ENCODE measurements around the gene E2F7.

E2F7 gene

GRCh38 chr12:77040231-77040630 lies 25.1 kb downstream of the E2F7 start:
- no CpG with 5 or more reads among the region's 4 CpGs for WGBS, 2 donors (ENCODE audit: extremely low coverage in 2 of 2, insufficient read length in 2 of 2, insufficient replicate concordance in 1 of 2)
- no peak overlapping the region for H3K4me3 ChIP-seq (ENCODE audit: low read length in 2 of 2)
- H2BK15ac ChIP-seq (ENCODE audit: low read length): no peak overlapping the region
- H3K79me1 ChIP-seq (ENCODE audit: low read depth, low read length): no peaks in the 10 kb centered on the region
- no peak overlapping the region for H2AK5ac ChIP-seq (ENCODE audit: low read depth, low read length)
- H2BK120ac ChIP-seq (ENCODE audit: low read depth, low read length): no peak overlapping the region
- H3K36me3 ChIP-seq (replicated peaks in 1 of 2; ENCODE audit: control insufficient read depth in 2 of 2, insufficient read depth in 2 of 2, low read length in 2 of 2): peaks cover 26 to 97% of the 10 kb centered on the region in 2 donors
- H2BK5ac ChIP-seq (ENCODE audit: low read length): no peak overlapping the region
- no peak overlapping the region for H3K4ac ChIP-seq (ENCODE audit: low read length)
- no peaks in the 10 kb centered on the region for H3K27me3 ChIP-seq (ENCODE audit: control insufficient read depth in 3 of 3, insufficient read depth in 3 of 3, low read depth in 1 of 3, low read length in 3 of 3)
- no peak overlapping the region for H4K8ac ChIP-seq (ENCODE audit: low read depth, low read length)
- H4K91ac ChIP-seq (ENCODE audit: low read depth, low read length, poor library complexity): no peak overlapping the region
- H3K27ac ChIP-seq (replicated peaks; ENCODE audit: low read length): no peak overlapping the region
- no peak overlapping the region for H3K18ac ChIP-seq (ENCODE audit: low read length)
- H2AFZ ChIP-seq (ENCODE audit: low read length): no peak overlapping the region
- H3K14ac ChIP-seq (ENCODE audit: low read length): no peak overlapping the region
- peaks cover 0 to 36% of the 10 kb centered on the region in 2 donors for H3K9me3 ChIP-seq (replicated peaks in 1 of 2; ENCODE audit: control insufficient read depth in 2 of 2, insufficient read depth in 1 of 2, low read depth in 1 of 2, low read length in 2 of 2)
- H3K9ac ChIP-seq (ENCODE audit: low read depth, low read length, poor library complexity): no peak overlapping the region
- H3K23ac ChIP-seq (ENCODE audit: low read depth, low read length, poor library complexity): no peak overlapping the region
- H3K4me2 ChIP-seq (ENCODE audit: insufficient read depth, low read length, poor library complexity, severe bottlenecking): no peak overlapping the region
- no peak for DNase-seq (ENCODE audit: low spot score)
- H3K4me1 ChIP-seq (ENCODE audit: control insufficient read depth in 2 of 2, insufficient read depth in 1 of 2, low read depth in 1 of 2, low read length in 2 of 2): no peaks in the 10 kb centered on the region
- H2BK12ac ChIP-seq (ENCODE audit: low read length): no peak overlapping the region

- peaks cover 23 to 98% of the 10 kb centered on the region in 2 donors for H3K36me3 ChIP-seq (replicated peaks in 1 of 2; ENCODE audit: control insufficient read depth in 2 of 2, insufficient read depth in 2 of 2, low read length in 2 of 2)
Measured at GRCh38 chr12:77035226-77035625, 30.1 kb downstream of the E2F7 start.

DNA sequence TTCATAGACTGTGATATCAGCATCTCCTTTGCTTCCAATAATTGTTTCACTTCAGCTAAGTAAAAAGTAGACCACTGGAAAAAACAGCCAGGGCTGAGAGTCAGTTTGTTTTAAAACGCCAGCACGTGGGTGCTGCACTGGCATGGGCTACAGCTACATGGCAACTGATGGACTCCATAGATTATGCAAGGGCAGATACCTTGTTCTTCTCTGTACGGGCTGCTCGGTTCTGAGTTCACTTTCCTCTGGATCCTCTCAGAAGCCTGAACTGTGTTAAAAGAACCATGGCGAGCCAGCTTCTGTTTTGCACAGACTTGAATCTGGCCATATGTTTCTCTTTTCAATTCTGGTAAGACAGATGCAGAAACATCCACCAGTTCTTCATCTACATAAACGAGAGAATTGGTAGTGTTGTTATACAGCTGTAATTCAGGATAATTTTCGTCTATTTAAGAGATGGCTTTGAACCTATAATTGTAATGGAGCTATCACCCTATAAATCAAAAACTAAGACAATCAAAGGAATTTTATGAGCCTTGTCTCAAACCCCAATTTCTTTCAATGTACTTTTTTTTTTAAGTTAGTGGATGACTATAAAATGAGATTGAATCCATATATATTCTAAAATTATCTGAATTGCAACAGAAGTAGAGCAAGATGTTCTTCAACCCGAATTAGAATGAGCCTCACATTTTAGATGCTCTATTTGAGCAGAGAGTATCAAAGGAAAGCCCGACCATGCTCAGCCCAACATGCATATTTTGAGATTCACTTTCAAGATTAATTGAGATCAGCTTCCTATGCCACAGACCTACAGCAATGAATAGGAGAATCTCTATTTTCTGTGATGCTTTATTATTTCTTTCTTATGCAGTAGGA lies 31.5 kb downstream of the E2F7 start:
- Histone ChIP-seq H3K79me1 (ENCODE audit: low read depth, low read length) (no peaks in the 10 kb centered on the region), H4K8ac (ENCODE audit: low read depth, low read length) (no peak overlapping the region), H3K36me3 (replicated peaks in 1 of 2; ENCODE audit: control insufficient read depth in 2 of 2, insufficient read depth in 2 of 2, low read length in 2 of 2) (peaks cover 33 to 98% of the 10 kb centered on the region in 2 donors), H3K4me2 (ENCODE audit: insufficient read depth, low read length, poor library complexity, severe bottlenecking) (no peak overlapping the region), H3K27me3 (ENCODE audit: control insufficient read depth in 3 of 3, insufficient read depth in 3 of 3, low read depth in 1 of 3, low read length in 3 of 3) (no peaks in the 10 kb centered on the region), H3K4me3 (ENCODE audit: low read length in 2 of 2) (no peak overlapping the region), H3K27ac (replicated peaks; ENCODE audit: low read length) (no peak overlapping the region), H3K18ac (ENCODE audit: low read length) (no peak overlapping the region), H2BK5ac (ENCODE audit: low read length) (no peak overlapping the region), H3K14ac (ENCODE audit: low read length) (no peak overlapping the region), H2AK5ac (ENCODE audit: low read depth, low read length) (no peak overlapping the region), H2BK15ac (ENCODE audit: low read length) (no peak overlapping the region), H2BK12ac (ENCODE audit: low read length) (no peak overlapping the region), H3K9ac (ENCODE audit: low read depth, low read length, poor library complexity) (no peak overlapping the region), H4K91ac (ENCODE audit: low read depth, low read length, poor library complexity) (no peak overlapping the region), H3K4me1 (ENCODE audit: control insufficient read depth in 2 of 2, insufficient read depth in 1 of 2, low read depth in 1 of 2, low read length in 2 of 2) (no peaks in the 10 kb centered on the region), H3K4ac (ENCODE audit: low read length) (no peak overlapping the region), H2BK120ac (ENCODE audit: low read depth, low read length) (no peak overlapping the region), H3K23ac (ENCODE audit: low read depth, low read length, poor library complexity) (no peak overlapping the region), H3K9me3 (replicated peaks in 1 of 2; ENCODE audit: control insufficient read depth in 2 of 2, insufficient read depth in 1 of 2, low read depth in 1 of 2, low read length in 2 of 2) (peaks cover 0 to 20% of the 10 kb centered on the region in 2 donors), H2AFZ (ENCODE audit: low read length) (no peak overlapping the region)
- no peak for DNase-seq (ENCODE audit: low spot score)
- WGBS, 2 donors (ENCODE audit: extremely low coverage in 2 of 2, insufficient read length in 2 of 2, insufficient replicate concordance in 1 of 2): no CpG with 5 or more reads among the region's 9 CpGs

More at GRCh38 chr12:77035226-77035625, 30.1 kb downstream of the E2F7 start:
- no peak overlapping the region for H2AFZ ChIP-seq (ENCODE audit: low read length)
- H3K14ac ChIP-seq (ENCODE audit: low read length): no peak overlapping the region
- no peak overlapping the region for H3K9ac ChIP-seq (ENCODE audit: low read depth, low read length, poor library complexity)
- H4K8ac ChIP-seq (ENCODE audit: low read depth, low read length): no peak overlapping the region
- H2AK5ac ChIP-seq (ENCODE audit: low read depth, low read length): no peak overlapping the region
- H3K23ac ChIP-seq (ENCODE audit: low read depth, low read length, poor library complexity): no peak overlapping the region
- H3K79me1 ChIP-seq (ENCODE audit: low read depth, low read length): no peaks in the 10 kb centered on the region
- H2BK5ac ChIP-seq (ENCODE audit: low read length): no peak overlapping the region
- no peak for DNase-seq (ENCODE audit: low spot score)
- no peak overlapping the region for H4K91ac ChIP-seq (ENCODE audit: low read depth, low read length, poor library complexity)
- no peaks in the 10 kb centered on the region for H3K27me3 ChIP-seq (ENCODE audit: control insufficient read depth in 3 of 3, insufficient read depth in 3 of 3, low read depth in 1 of 3, low read length in 3 of 3)
- H3K27ac ChIP-seq (replicated peaks; ENCODE audit: low read length): no peak overlapping the region
- WGBS, 2 donors (ENCODE audit: extremely low coverage in 2 of 2, insufficient read length in 2 of 2, insufficient replicate concordance in 1 of 2): no CpG with 5 or more reads among the region's 1 CpG
- H2BK15ac ChIP-seq (ENCODE audit: low read length): no peak overlapping the region
- H3K9me3 ChIP-seq (replicated peaks in 1 of 2; ENCODE audit: control insufficient read depth in 2 of 2, insufficient read depth in 1 of 2, low read depth in 1 of 2, low read length in 2 of 2): peaks cover 0 to 32% of the 10 kb centered on the region in 2 donors
- no peak overlapping the region for H2BK120ac ChIP-seq (ENCODE audit: low read depth, low read length)
- H3K4me2 ChIP-seq (ENCODE audit: insufficient read depth, low read length, poor library complexity, severe bottlenecking): no peak overlapping the region
- H3K4me3 ChIP-seq (ENCODE audit: low read length in 2 of 2): no peak overlapping the region
- H3K4ac ChIP-seq (ENCODE audit: low read length): no peak overlapping the region
- H3K18ac ChIP-seq (ENCODE audit: low read length): no peak overlapping the region
- H3K4me1 ChIP-seq (ENCODE audit: control insufficient read depth in 2 of 2, insufficient read depth in 1 of 2, low read depth in 1 of 2, low read length in 2 of 2): no peaks in the 10 kb centered on the region
- no peak overlapping the region for H2BK12ac ChIP-seq (ENCODE audit: low read length)

- no peak overlapping the region for H3K9ac ChIP-seq (ENCODE audit: low read depth, low read length, poor library complexity)
- no peak overlapping the region for H3K4me2 ChIP-seq (ENCODE audit: insufficient read depth, low read length, poor library complexity, severe bottlenecking)
- no CpG with 5 or more reads among the region's 2 CpGs for WGBS, 2 donors (ENCODE audit: extremely low coverage in 2 of 2, insufficient read length in 2 of 2, insufficient replicate concordance in 1 of 2)
- H3K23ac ChIP-seq (ENCODE audit: low read depth, low read length, poor library complexity): no peak overlapping the region
- H2BK120ac ChIP-seq (ENCODE audit: low read depth, low read length): no peak overlapping the region
- no peak overlapping the region for H2BK12ac ChIP-seq (ENCODE audit: low read length)
- no peaks in the 10 kb centered on the region for H3K27me3 ChIP-seq (ENCODE audit: control insufficient read depth in 3 of 3, insufficient read depth in 3 of 3, low read depth in 1 of 3, low read length in 3 of 3)
- H2BK15ac ChIP-seq (ENCODE audit: low read length): no peak overlapping the region
- H3K18ac ChIP-seq (ENCODE audit: low read length): no peak overlapping the region
- H2AFZ ChIP-seq (ENCODE audit: low read length): no peak overlapping the region
- no peaks in the 10 kb centered on the region for H3K79me1 ChIP-seq (ENCODE audit: low read depth, low read length)
- DNase-seq (ENCODE audit: low spot score): no peak
- H2AK5ac ChIP-seq (ENCODE audit: low read depth, low read length): no peak overlapping the region
- H3K36me3 ChIP-seq (replicated peaks in 1 of 2; ENCODE audit: control insufficient read depth in 2 of 2, insufficient read depth in 2 of 2, low read length in 2 of 2): peaks cover 39 to 96% of the 10 kb centered on the region in 2 donors
- H4K91ac ChIP-seq (ENCODE audit: low read depth, low read length, poor library complexity): no peak overlapping the region
- no peak overlapping the region for H3K27ac ChIP-seq (replicated peaks; ENCODE audit: low read length)
- H3K4ac ChIP-seq (ENCODE audit: low read length): no peak overlapping the region
- peaks cover 0 to 5% of the 10 kb centered on the region in 2 donors for H3K9me3 ChIP-seq (replicated peaks in 1 of 2; ENCODE audit: control insufficient read depth in 2 of 2, insufficient read depth in 1 of 2, low read depth in 1 of 2, low read length in 2 of 2)
- H3K4me3 ChIP-seq (ENCODE audit: low read length in 2 of 2): no peak overlapping the region
- H3K14ac ChIP-seq (ENCODE audit: low read length): no peak overlapping the region
- H3K4me1 ChIP-seq (ENCODE audit: control insufficient read depth in 2 of 2, insufficient read depth in 1 of 2, low read depth in 1 of 2, low read length in 2 of 2): no peaks in the 10 kb centered on the region
- no peak overlapping the region for H4K8ac ChIP-seq (ENCODE audit: low read depth, low read length)
- H2BK5ac ChIP-seq (ENCODE audit: low read length): no peak overlapping the region
Measured at GRCh38 chr12:77032406-77032805, 33.0 kb downstream of the E2F7 start.
